H9 (cell line): ENCODE results near the gene UGT2A2. TPM values are rescaled to one million over a fixed set of nuclear protein-coding genes. Genes with fewer than 3 reads are reported as not detected.

Source experiments
- DNase-seq: peaks from one replicate; pipeline ENCODE4 v3.0.0-alpha.2; 2017
- H2AFZ ChIP-seq: one replicate; pipeline ENCODE4 v1.6.1; 2013; ENCODE audit warnings: mild to moderate bottlenecking, low read length, control low read depth, moderate library complexity
- H2AK5ac ChIP-seq: 2 replicates; pipeline ENCODE4 v1.6.1; 2013; ENCODE audit warnings: low read length, control low read depth, mixed read lengths; ENCODE audit not compliant: insufficient read length
- H2BK120ac ChIP-seq: one replicate; pipeline ENCODE4 v1.6.1; 2013; ENCODE audit warnings: low read depth, mild to moderate bottlenecking, low read length, control low read depth, inconsistent platforms; ENCODE audit not compliant: poor library complexity, severe bottlenecking
- H2BK12ac ChIP-seq: 2 replicates; pipeline ENCODE4 v1.6.1; 2013; ENCODE audit warnings: low read length, control low read depth, mixed read lengths, low read depth; ENCODE audit not compliant: insufficient read length
- H2BK15ac ChIP-seq: 2 replicates; pipeline ENCODE4 v1.6.1; 2013; ENCODE audit warnings: low read depth, low read length, control low read depth
- H2BK20ac ChIP-seq: one replicate; pipeline ENCODE4 v1.6.1; 2013; ENCODE audit warnings: low read depth, mild to moderate bottlenecking, low read length, control low read depth, inconsistent platforms; ENCODE audit not compliant: poor library complexity, severe bottlenecking
- H2BK5ac ChIP-seq: 2 replicates; pipeline ENCODE4 v1.6.1; 2013; ENCODE audit warnings: low read length, control low read depth, mixed read lengths; ENCODE audit not compliant: insufficient read length
- H3K14ac ChIP-seq: 2 replicates; pipeline ENCODE4 v1.6.1; 2013; ENCODE audit warnings: low read length, control low read depth; ENCODE audit not compliant: insufficient read depth
- H3K18ac ChIP-seq: 2 replicates; pipeline ENCODE4 v1.6.1; 2013; ENCODE audit warnings: low read depth, mild to moderate bottlenecking, mixed read lengths, low read length, control low read depth; ENCODE audit not compliant: insufficient read length
- H3K23ac ChIP-seq: 2 replicates; pipeline ENCODE4 v1.6.1; 2013; ENCODE audit warnings: low read length, control low read depth, mixed read lengths, low read depth; ENCODE audit not compliant: insufficient read length
- H3K23me2 ChIP-seq: 2 replicates; pipeline ENCODE4 v1.6.1; 2013; ENCODE audit warnings: low read depth, mild to moderate bottlenecking, mixed read lengths, low read length, control low read depth; ENCODE audit not compliant: insufficient read length, poor library complexity, severe bottlenecking
- H3K27ac ChIP-seq: 2 replicates; pipeline ENCODE4 v1.5.1; 2013; ENCODE audit warnings: low read length, control low read depth, mixed read lengths, low read depth; ENCODE audit not compliant: insufficient read length
- H3K27me3 ChIP-seq: 2 replicates; pipeline ENCODE4 v1.6.1; 2013; ENCODE audit warnings: low read length, control low read depth, inconsistent platforms; ENCODE audit not compliant: insufficient read depth
- H3K4ac ChIP-seq: 2 replicates; pipeline ENCODE4 v1.6.1; 2013; ENCODE audit warnings: low read depth, mild to moderate bottlenecking, control low read depth, inconsistent platforms, low read length, moderate library complexity
- H3K4me1 ChIP-seq: 2 replicates; pipeline ENCODE4 v1.6.1; 2013; ENCODE audit warnings: low read length, control low read depth, inconsistent platforms; ENCODE audit not compliant: insufficient read depth
- H3K4me2 ChIP-seq: 2 replicates; pipeline ENCODE4 v1.6.1; 2013; ENCODE audit warnings: low read length, control low read depth, mixed read lengths; ENCODE audit not compliant: insufficient read length, insufficient read depth
- H3K56ac ChIP-seq: 2 replicates; pipeline ENCODE4 v1.6.1; 2013; ENCODE audit warnings: low read depth, mild to moderate bottlenecking, mixed read lengths, low read length, control low read depth; ENCODE audit not compliant: insufficient read length
- H3K79me1 ChIP-seq: 2 replicates; pipeline ENCODE4 v1.6.1; 2013; ENCODE audit warnings: low read depth, mild to moderate bottlenecking, moderate library complexity, low read length, control low read depth, inconsistent platforms; ENCODE audit not compliant: insufficient read depth, poor library complexity, severe bottlenecking
- H3K79me2 ChIP-seq: 2 replicates; pipeline ENCODE4 v1.6.1; 2013; ENCODE audit warnings: low read length, control low read depth, inconsistent platforms; ENCODE audit not compliant: insufficient read depth
- H3K9ac ChIP-seq: 2 replicates; pipeline ENCODE4 v1.6.1; 2013; ENCODE audit warnings: low read length, control low read depth, mixed read lengths; ENCODE audit not compliant: insufficient read length; ENCODE audit errors: extremely low read depth
- H3K9me3 ChIP-seq: one replicate; pipeline ENCODE4 v1.6.1; 2013; ENCODE audit warnings: low read depth, low read length, inconsistent platforms; ENCODE audit not compliant: control insufficient read depth
- H3T11ph ChIP-seq: one replicate; pipeline ENCODE4 v1.6.1; 2013; ENCODE audit warnings: mild to moderate bottlenecking, low read length, control low read depth, inconsistent platforms
- H4K20me1 ChIP-seq: one replicate; pipeline ENCODE4 v1.6.1; 2013; ENCODE audit not compliant: control insufficient read depth, insufficient read length, insufficient read depth
- H4K5ac ChIP-seq: 2 replicates; pipeline ENCODE4 v1.6.1; 2013; ENCODE audit warnings: low read depth, mild to moderate bottlenecking, mixed read lengths, low read length, control low read depth; ENCODE audit not compliant: insufficient read length
- H4K8ac ChIP-seq: replicated peaks from 2 replicates; pipeline ENCODE4 v1.6.1; 2013; ENCODE audit warnings: low read length, control low read depth, mixed read lengths, low read depth; ENCODE audit not compliant: insufficient read length
- H4K91ac ChIP-seq: 2 replicates; pipeline ENCODE4 v1.6.1; 2013; ENCODE audit warnings: low read depth, mild to moderate bottlenecking, moderate library complexity, mixed read lengths, low read length, control low read depth; ENCODE audit not compliant: insufficient read length
- H3K27ac Mint-ChIP-seq, 3 experiments: 2 replicates in 2 of 3; 3 replicates in 1 of 3; pipeline ENCODE4 v1.8.0; 2020 to 2021; ENCODE audit warnings: mixed read lengths in 3 of 3, mild to moderate bottlenecking in 1 of 3, moderate library complexity in 1 of 3
- H3K27me3 Mint-ChIP-seq: 2 replicates; pipeline ENCODE4 v1.8.0; 2021; ENCODE audit warnings: low read depth, mild to moderate bottlenecking, moderate library complexity, mixed read lengths
- H3K36me3 Mint-ChIP-seq, 3 experiments: 2 replicates in 2 of 3; 3 replicates in 1 of 3; pipeline ENCODE4 v1.8.0; 2020 to 2021; ENCODE audit warnings: low read depth in 3 of 3, mixed read lengths in 3 of 3; ENCODE audit not compliant: insufficient read depth in 1 of 3
- H3K4me1 Mint-ChIP-seq, 2 experiments: 2 replicates each; pipeline ENCODE4 v1.8.0; 2020; ENCODE audit warnings: mixed read lengths in 2 of 2
- H3K4me3 Mint-ChIP-seq, 2 experiments: 2 replicates in 1 of 2; 3 replicates in 1 of 2; pipeline ENCODE4 v1.8.0; 2020 to 2021; ENCODE audit warnings: mild to moderate bottlenecking in 2 of 2, mixed read lengths in 2 of 2, moderate library complexity in 1 of 2
- H3K9me3 Mint-ChIP-seq, 2 experiments: 2 replicates in 1 of 2; 3 replicates in 1 of 2; pipeline ENCODE4 v1.8.0; 2020; ENCODE audit warnings: mild to moderate bottlenecking in 2 of 2, mixed read lengths in 2 of 2, moderate library complexity in 1 of 2
- WGBS: extraction: QIAGEN DNeasy Blood & Tissue Kit; methylation state at CpG from one replicate; pipeline ENCODE4 v1.1.7; 2013; ENCODE audit warnings: missing lambda C conversion rate, low lambda C conversion rate, mixed read lengths; ENCODE audit not compliant: insufficient read length; ENCODE audit errors: extremely low coverage; 5-methylcytosine and 5-hydroxymethylcytosine counted together
- total RNA-seq: library from RNA; stranded (reverse); gene quantifications from 2 replicates; pipeline ENCODE4 v1.2.1, GENCODE V29; 2021
- TF ChIP-seq, protein P1 (sequence below): fragments of 200-600 bp; sonication (generic); conservative IDR thresholded peaks from 3 replicates; pipeline ENCODE4 v1.8.0; 2021; ENCODE audit warnings: antibody characterized with exemption, mild to moderate bottlenecking

UGT2A2 gene
- total RNA-seq, 1 experiment from 2014 or later = not detected

DNA sequence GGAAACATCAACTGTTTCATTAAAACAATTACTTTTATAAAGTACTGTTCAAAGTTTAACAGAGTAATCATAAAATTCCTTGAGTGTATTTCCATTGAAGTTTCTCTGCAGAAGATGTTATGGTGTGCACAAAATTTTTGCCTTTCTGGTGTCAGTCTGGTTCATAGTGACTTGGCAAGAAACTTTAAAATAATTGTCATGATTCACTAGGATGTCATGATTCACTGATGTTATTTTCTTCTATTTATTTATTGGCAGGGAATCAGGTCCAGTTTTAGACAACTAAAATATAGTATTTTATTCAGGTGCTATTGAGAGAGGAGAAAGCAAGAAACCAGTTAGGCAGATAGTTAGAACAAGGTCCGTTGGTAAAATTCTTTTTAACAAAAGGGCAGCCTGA, 9.8 kb upstream of the UGT2A2 start:
- Histone ChIP-seq H4K8ac (no peak overlapping the region), H2BK15ac (no peak overlapping the region), H3K23me2 (no peaks in the 10 kb centered on the region), H3K56ac (no peak overlapping the region), H4K91ac (no peak overlapping the region), H3T11ph (no peak overlapping the region), H2AFZ (no peak overlapping the region), H3K4me1 (no peaks in the 10 kb centered on the region; the same call in 1 of the 2 replicates), H3K27ac (no peak overlapping the region), H3K79me2 (no peaks in the 10 kb centered on the region), H3K79me1 (no peaks in the 10 kb centered on the region), H3K4ac (no peak overlapping the region), H2AK5ac (no peak overlapping the region), H3K4me2 (no peak overlapping the region), H3K27me3 (no peaks in the 10 kb centered on the region), H3K23ac (no peak overlapping the region), H2BK120ac (no peak overlapping the region), H4K20me1 (no peaks in the 10 kb centered on the region), H2BK12ac (no peak overlapping the region), H3K9ac (no peak overlapping the region), H3K14ac (no peak overlapping the region), H2BK5ac (no peak overlapping the region), H3K9me3 (no peaks in the 10 kb centered on the region), H3K18ac (no peak overlapping the region), H4K5ac (no peak overlapping the region), H2BK20ac (no peak overlapping the region)
- no peaks in the 10 kb centered on the region for H3K36me3 Mint-ChIP-seq
- no CpG with 5 or more reads among the region's 1 CpG for WGBS
- no peaks in the 10 kb centered on the region for H3K9me3 Mint-ChIP-seq
- no peaks in the 10 kb centered on the region for H3K4me1 Mint-ChIP-seq
- TF ChIP-seq, protein P1, sequence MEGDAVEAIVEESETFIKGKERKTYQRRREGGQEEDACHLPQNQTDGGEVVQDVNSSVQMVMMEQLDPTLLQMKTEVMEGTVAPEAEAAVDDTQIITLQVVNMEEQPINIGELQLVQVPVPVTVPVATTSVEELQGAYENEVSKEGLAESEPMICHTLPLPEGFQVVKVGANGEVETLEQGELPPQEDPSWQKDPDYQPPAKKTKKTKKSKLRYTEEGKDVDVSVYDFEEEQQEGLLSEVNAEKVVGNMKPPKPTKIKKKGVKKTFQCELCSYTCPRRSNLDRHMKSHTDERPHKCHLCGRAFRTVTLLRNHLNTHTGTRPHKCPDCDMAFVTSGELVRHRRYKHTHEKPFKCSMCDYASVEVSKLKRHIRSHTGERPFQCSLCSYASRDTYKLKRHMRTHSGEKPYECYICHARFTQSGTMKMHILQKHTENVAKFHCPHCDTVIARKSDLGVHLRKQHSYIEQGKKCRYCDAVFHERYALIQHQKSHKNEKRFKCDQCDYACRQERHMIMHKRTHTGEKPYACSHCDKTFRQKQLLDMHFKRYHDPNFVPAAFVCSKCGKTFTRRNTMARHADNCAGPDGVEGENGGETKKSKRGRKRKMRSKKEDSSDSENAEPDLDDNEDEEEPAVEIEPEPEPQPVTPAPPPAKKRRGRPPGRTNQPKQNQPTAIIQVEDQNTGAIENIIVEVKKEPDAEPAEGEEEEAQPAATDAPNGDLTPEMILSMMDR = no peak
- no peaks in the 10 kb centered on the region for H3K27me3 Mint-ChIP-seq
- H3K4me3 Mint-ChIP-seq = no peak overlapping the region
- no peak overlapping the region for H3K27ac Mint-ChIP-seq
- no peak for DNase-seq
